SW 1271 (cell line): Measurements from ENCODE around the gene DNAJB8.

Experiments used
- DNase-seq, 2 experiments: peaks; one replicate each; lab custom pipeline; 2025; lab: John Stamatoyannopoulos, UW

DNAJB8 gene

DNA sequence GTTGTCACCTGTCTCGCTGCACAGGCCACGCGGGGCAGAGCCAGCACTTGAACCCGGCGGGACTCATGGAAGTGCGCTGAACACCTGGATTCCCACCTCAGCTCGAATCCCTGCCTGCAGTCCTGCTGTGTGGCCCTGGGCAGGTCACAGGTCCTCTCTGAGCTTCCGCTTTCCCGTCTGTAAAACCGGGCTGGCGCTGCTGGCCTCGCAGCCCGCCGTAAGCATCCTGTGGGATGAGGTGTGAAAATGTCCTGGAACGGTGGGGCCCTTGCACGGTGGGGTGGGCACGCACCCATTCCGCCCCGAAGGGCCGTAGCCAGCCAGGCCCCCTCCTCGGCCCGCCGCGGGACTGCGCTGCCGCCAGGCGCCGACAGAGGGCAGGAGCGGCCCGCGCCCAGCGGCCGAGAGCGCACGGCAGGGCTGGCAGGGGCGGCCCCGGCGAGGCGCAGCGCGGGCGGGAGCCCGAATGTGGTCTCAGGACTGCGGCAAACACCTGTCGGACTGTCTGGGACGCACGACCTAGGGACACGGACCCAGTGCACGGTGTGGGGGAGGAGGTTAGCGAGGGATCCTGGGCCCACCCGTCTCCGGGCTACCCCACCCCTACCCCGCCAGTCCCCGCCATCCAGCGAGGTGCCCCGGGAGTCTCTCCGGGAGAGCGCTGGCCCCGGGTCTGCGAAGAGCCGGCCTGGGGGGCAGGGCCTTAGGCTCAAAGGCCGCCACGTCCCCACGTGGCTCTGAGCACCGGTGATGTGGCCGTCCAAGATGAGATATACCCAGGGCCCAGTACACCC, 40.4 kb downstream of the DNAJB8 start:
- DNase-seq: peak in 1 of 2 experiments; percentile 27

DNA sequence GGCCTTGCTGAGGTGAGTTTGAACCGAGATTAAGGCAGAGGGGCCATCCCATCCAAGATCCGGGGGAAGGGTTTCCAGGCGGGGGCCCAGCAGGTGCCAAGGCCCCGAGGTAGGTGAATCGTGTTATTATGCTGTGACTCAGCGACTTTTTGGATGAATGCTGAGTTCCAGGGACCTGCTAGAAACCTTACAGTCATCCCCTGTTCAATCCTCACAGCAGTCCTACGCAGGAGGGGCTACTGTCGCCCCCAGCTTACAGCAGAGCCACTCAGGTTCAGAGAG, 40.9 kb downstream of the DNAJB8 start:
- no peak for DNase-seq

DNA sequence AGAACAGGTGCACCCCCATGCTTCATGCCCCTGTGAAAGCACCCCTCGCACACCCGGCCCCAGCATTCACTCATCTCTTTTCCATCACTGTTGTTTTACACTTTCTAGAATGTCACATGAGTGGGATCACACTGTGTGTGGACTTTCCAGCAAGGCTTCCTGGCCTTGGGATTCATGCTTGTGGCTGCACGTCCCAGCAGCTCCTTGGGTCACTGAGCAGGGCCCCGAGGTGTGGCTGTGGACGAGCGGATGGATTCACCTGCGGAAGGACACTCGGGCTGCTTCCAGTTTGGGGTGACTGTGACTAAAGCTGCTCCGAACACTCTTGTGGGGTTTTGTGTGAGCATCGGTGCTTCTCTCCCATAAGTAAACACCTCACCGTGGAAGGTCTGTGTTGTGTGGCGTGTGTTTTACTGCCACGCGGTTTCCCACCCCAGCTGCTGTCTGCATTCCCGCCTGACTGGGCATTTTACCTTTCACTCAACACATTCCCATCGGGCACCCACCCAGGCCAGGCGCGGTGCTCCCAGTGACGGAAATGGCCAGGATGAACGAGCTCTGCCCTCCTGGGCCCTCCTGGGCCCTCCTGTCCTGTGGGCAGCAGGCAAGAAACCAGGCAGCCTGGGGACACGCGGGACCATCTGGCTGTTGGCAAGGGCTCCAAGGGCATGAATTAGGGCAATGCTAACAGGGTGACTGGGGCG, 41.4 kb downstream of the DNAJB8 start:
- no peak for DNase-seq

DNA sequence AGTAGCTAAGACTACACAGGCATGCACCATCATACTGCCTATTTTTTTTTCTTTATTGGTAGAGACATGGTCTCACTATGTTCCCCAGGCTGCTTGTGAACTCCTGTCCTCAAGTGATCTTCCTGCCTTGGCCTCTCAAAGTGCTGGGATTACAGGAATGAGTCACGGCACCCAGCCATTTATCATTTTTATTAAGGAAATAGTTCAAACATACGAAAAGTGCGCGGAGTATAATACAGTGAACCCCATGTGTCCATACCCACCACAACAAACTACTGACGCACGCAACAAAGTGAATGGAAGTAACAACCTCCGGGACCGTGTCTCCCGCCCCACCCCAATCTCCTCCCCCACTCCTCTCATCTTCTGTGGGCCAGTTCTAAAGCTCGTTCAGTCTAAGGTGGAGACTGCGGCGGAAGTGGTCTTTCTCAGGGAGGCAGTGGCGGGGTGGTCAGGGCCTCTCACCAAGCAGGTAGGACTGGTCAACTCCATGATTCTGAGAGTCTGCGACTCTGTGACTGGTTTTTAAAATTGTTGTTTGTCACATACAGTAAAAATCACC, 42.1 kb downstream of the DNAJB8 start:
- DNase-seq: no peak

DNA sequence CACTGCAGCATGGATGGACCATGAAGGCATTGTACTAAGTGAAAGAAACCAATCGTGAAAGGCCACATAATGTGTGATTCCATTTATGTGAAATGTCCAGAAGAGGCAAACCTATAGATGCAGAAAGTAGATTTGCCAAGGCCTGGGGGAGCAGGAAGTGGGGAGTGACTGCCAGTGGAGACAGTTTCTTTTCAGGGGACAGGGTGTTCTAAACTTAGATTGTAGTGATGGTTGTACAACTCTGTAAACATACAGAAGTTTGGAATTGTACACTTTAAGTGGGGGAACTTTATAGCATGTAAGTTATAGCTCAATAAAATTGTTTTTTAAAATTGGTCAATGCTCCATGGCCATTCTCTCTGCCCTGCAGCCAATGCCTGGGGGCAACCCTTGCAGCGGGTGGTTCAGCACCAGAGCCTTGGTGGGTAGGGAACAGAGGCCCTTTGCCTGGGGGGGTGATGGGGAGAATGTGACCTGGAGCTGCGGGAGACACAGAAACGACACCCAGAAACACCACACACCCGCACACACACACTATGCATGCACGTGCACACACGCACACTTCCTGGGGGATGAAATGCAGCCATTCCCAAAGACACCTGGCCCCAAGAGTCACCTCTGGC, 43.1 kb downstream of the DNAJB8 start:
- DNase-seq: peak in 1 of 2 experiments; percentile 12

DNA sequence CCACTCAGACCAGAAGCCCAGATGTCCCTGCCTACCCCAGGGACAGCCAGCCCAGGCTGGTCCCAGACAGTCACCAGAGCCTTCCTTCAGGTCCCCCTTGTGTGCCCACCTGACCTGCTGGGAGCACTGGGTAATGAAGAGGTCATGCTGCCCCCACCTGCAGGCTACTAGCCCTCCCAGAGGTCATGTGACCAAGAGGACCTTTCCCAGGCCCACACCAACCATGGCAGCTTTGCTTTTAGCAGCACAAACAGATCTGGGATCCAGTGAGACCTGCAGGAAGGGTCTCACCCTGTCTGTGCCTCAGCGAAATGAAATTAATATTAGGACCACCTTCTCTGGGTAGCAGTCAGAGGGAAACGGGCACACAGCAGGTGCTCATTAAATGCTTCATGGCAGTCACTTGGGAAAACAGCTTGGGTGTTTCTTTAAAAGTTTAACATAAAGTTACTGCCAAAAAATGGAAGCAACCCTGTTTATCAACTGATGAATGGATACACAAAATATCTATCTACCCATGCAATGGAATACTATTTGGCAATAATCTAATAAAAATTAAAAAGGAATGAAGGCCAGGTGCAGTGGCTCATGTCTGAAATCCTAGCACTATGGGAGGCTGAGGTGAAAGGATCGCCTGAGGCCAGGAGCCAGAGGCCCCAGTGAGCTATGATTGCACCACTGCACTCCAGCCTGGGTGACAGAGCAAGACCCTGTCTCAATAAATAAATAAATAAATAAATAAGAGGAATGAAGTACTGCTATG, 43.7 kb downstream of the DNAJB8 start:
- no peak for DNase-seq

DNA sequence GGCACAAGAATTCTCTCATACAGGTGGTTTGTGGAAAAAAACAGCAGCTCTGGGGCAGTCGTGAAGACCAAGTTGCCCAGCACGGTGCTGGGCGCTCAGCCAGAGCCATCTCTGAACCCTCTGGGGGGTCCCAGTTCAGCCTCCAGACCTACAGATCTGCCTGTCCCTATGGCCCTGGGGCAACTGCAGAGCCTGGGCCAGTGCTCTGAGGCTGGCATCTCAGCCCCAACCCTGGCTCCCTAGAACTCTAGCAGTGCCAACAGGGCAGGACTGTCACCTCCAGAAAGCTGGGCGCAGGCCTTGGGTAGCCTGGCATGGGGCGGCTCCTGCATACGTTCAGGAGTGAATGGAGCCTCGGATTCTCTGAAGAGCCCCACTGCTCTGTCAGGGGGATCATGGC, 44.7 kb downstream of the DNAJB8 start:
- DNase-seq: no peak

DNA sequence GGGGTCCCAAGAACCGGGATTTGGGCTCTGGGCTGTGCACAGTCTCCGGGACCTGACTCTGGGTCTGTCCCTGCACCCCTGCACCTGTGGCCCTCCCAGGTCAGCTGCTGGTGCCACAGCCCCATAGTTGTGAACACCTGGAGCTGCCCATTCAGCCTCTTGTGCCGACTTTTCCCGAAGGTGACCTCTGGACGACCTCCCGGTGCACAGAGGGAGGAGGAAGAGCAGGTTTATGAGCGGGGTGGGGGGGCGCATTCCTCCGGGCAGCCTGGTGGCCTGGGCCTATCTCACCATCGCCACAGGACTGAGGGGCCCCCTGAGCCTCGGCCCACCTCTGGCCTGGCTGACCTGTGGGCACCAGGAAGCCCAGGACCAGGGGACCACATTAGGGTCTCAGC, 45.3 kb downstream of the DNAJB8 start:
- DNase-seq: no peak

DNA sequence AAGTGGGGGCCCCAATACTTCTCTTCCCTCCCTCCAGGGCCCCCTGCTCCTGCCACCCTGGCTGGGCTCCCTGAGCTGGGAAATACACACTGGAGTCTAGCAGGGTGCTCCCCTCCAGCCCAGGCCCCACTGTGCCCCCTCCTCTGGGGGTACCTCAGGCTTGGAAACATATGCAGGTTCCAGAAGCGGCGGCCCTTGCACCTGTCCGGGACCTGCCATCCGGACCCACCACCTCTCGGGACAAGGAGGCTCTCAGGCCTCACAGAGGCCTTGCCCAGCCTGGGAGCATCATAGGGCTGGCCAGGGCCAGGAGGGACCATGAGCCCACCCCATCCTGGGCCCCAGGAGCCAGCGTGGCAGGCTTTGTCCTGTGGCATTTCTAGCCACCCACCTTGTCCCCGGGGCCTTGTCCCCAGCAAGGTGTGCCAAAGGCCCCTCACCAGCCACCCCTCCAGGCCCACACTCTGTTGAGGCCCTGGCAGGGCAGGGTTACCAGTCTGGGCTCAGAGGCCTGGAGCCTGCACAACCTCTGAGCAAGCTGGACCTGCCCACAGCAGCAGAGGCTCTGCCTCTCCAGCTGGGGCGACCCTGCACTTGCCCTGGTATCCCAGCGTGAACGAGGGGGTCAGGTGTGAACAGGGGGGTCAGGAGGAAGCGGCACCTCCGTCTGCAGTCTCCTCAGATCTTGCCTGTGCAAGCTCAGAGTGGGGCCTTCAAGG, 45.8 kb downstream of the DNAJB8 start:
- DNase-seq: no peak

DNA sequence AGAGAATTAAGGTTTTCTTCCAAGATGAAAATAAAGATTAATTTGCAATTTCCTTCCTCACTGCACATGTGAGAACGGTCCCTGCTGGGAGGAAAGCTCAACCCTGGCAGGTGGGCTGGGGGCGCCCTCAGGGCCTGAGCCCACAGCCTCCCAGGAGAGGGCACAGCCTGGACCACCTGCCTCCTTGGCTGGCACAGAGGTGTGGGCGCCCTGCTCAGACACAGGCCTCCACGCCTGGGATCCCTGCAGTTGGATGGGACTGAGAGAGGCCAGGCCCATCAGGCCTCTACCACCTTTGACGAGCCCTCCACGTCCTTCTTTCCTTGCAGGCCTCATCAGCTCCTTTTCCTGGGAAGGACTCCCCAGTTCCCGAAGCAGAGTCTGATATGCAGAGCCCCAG, 46.4 kb downstream of the DNAJB8 start:
- DNase-seq: no peak

DNA sequence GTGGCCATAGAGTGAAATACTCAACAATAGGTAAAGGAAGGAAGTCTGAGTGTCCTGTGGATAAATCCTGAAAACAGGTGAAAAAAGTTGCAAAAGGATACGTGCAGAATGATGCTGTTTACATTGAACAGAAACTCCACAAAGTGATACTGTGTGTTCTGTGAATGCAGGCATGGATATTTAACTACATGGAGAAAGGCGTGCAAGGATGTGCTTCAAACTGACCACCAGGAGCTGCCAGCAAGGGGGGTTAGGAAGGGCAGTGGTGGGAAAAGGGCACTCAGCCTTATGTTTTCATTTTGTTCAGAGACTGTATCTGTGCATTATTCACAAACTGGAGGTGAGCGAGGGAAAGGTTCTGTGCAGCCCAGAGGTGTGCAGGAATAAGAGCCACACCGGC, 47.4 kb downstream of the DNAJB8 start:
- DNase-seq: no peak

DNA sequence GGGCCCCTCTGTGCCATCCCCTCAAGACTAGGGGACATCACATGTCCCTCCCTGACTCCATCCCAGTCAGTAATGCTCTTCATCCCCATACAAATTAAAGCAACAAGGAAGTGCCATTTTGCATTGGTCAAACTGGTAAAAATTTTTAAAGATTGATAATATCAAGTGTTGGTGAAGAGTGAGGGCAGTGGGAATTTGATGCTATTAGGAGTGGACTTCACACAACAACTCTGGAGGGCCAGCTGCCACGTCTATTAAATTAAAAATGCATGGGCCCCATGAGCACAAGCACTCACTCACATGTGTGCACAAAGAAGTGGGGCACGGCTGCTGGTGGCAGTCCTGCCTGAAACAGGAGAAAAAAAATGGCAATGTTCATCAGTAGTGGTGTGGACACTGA, 47.8 kb downstream of the DNAJB8 start:
- DNase-seq: no peak

DNA sequence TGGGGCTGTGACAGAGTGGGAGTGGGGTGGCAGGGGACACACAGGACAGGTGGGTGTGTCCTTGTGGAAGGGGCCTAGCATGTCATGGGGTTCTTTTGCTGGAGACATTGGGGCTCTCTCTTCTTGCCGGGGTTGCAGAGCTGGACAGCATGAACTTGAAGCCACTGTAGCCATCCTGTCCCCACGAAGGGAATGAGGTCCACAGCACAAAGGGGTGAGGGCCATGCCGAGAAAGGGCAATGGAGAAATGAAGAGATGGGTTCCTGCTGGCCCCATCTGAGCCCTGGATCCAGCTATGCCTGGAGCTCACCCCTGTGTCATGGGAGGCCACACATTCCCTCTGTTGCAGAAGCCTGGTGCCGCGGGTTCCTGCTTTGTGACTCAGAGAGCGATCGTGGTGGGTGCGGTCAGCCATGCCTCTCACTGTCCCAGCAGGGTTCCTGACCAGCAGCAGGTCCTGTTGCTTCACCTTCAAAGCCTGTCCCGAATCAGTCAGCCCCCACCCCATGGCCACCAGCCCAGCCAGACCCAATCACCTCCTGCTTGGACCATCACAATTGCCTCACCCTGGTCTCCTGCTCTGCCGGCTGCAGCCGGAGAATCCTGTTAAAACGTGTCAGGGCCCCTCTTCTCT, 50.0 kb downstream of the DNAJB8 start:
- peak; percentile 66 to 88 for DNase-seq

DNA sequence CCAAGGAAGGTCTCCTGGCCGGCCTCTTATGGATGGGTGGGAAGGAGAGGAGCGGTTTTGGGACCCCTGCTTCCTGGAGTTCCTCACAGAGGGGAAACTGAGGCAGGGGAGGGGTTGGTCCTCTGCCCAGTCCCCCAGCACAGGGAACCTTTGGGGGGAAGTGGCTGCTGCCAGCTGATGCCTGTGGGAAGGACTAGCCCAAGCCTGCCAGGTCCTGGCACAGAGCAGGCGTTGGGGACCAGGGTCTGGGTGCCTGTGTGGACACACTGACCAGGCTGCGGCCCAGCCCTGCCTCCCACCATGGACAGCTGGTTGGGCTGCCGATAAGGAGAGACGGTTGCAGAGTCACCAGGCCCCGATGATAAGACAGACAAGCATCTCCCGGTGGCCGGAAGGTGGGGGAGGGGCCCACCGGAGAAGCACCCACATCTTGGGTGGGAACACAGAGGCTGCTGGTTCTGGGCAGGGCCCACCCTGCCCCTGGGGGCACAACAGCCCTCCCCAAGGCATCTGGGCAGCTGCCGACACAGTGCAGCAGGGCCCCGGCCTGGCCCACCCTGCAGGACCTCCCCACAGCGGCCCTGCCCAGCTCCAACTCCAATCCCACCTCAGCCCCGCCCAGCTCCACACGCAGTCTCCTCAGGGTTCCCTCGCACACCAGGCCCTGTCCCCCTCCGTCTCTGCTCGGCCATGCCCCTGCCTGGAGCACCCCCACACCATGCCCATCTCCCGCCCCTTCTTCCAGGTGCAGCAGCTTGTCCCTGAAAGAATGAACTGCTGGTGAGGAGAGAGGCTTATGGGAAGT, 50.7 kb downstream of the DNAJB8 start:
- DNase-seq: no peak

DNA sequence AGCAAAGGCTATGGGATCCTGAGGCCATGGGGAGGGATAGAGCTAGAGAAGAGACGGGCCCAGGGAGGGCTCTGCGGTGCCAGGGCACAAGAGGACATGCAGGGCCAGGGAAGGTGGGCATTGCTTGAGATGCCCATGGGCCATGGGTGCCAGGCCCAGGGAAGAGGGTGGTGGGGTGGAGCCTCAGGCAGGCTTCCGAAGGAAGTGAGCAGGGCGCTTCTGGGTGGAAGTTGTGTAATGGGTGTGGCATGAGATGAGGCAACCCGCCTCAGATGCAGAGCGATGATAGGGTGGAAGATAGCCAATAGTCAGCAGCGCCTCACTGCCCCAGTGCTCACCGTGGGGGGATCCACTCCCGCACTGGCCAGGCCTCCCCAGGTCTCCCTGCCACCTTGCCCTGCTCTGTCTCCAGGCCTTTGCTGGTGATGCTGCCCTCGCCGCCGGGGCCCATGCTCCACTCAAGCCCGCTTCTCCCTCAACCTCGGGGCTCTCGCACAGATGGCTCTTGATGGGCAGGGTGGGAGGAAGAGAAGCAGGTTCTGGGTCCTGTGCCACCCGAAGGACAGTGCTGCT, 51.4 kb downstream of the DNAJB8 start:
- no peak for DNase-seq

DNA sequence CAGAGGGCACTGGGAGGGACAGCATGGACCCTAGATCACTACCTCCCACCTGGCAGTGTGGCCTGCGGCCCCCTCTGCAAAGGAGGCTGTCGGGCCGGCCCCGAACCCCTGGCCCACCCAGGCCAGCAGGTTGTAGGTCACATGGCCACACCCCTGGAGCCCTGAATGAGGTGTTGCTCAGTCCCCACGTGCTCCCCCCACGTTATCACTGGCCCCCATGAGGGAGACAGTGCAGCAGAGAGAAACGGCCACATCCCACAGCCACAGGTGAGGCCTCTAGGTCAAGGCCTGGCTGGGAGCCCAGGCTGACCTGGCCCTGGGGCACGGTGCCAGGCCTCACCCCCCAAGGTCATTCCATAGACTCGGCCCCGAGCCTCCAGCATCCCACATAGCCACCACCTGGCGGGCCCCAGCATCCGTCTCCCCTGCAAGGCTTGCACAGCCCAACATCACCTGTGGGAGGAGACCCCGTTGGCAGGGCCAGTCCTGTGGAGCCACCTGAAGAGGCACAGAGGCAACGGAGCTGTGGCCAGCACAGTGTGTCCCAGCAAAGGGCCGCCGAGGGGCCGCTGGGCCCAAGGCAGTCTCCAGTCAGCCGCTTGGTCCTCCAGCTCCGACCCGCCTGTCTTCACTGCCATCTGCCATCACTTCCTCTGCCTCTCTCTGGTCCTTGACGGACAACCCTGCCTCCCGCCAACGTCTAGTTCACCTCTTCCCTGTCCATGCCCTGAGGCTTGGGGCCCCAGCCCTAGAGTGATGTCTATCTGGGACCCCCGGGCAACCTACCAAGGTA, 53.1 kb downstream of the DNAJB8 start:
- DNase-seq: no peak

DNA sequence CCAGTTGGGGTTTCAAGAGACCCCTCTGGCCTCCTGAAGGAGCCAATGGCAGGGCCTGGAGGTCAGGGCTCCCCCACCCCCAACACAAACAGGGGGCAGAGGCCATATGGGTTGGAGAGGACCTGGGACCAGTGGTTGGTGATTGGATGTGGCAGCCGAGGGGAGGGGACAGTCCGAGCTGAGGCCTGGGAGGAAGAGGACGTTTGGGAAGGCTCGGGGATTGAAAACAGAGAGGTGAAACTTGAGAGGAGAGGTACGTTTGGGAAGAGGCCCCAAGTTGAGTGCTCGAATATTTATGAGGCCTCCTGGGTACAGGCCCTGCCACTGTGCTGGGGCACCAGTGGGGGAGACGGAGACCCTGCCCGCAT, 53.7 kb downstream of the DNAJB8 start:
- DNase-seq: no peak
